Stomach (tissue), 4 donors: ENCODE measurements around the gene ALG3.

Experiments
- CTCF ChIP-seq, 7 experiments: fragments of 450-650 bp in 4 of 7; fragments of 200-600 bp in 3 of 7; sonication (generic) in 3 of 7; IDR thresholded peaks; one replicate each; pipeline ENCODE4 v1.5.1; 2016 to 2019; ENCODE audit warnings: antibody characterized with exemption in 7 of 7, control low read depth in 2 of 7, mild to moderate bottlenecking in 1 of 7
- POLR2AphosphoS5 ChIP-seq, 3 donors: sonication (generic); formaldehyde crosslinking; IDR thresholded peaks; one replicate each; pipeline ENCODE4 v1.6.1; 2016; ENCODE audit warnings: antibody characterized with exemption in 3 of 3

GRCh38 chr3:184222521-184222920 lies 26.2 kb downstream of the ALG3 start:
- TF ChIP-seq CTCF (IDR thresholded peaks at IDR 0.05) (no peak), POLR2AphosphoS5 (IDR thresholded peaks at IDR 0.05) (no peak)
